Endodermal cell (in vitro differentiated cells): ENCODE measurements around the gene PLEKHA6. TPM values are rescaled to one million over a fixed set of nuclear protein-coding genes. Genes with fewer than 3 reads are reported as not detected.

ENCODE experiments used
- DNase-seq: peaks from one replicate; pipeline ENCODE4 v3.0.0-alpha.2; 2017
- H3K27ac ChIP-seq: 2 replicates; pipeline ENCODE4 v1.5.1; 2013; ENCODE audit warnings: mild to moderate bottlenecking, low read depth, low read length, moderate library complexity
- H3K27me3 ChIP-seq: 2 replicates; pipeline ENCODE4 v1.6.1; 2013; ENCODE audit warnings: mild to moderate bottlenecking, low read length, moderate library complexity; ENCODE audit not compliant: insufficient read depth, control insufficient read depth, poor library complexity, severe bottlenecking
- H3K36me3 ChIP-seq: 2 replicates; pipeline ENCODE4 v1.7.0; 2013; ENCODE audit warnings: mild to moderate bottlenecking, low read length, moderate library complexity; ENCODE audit not compliant: control insufficient read depth, insufficient read depth
- H3K4me1 ChIP-seq: one replicate; pipeline ENCODE4 v1.7.0; 2013; ENCODE audit warnings: low read length; ENCODE audit not compliant: control insufficient read depth, insufficient read depth
- H3K4me3 ChIP-seq: 2 replicates; pipeline ENCODE4 v1.5.1; 2013; ENCODE audit warnings: mild to moderate bottlenecking, low read length, moderate library complexity
- H3K9ac ChIP-seq: 2 replicates; pipeline ENCODE4 v1.6.1; 2013; ENCODE audit warnings: mild to moderate bottlenecking, low read length, moderate library complexity; ENCODE audit not compliant: poor library complexity, severe bottlenecking; ENCODE audit errors: extremely low read depth
- H3K9me3 ChIP-seq: 2 replicates; pipeline ENCODE4 v1.6.1; 2013; ENCODE audit warnings: mild to moderate bottlenecking, low read length, moderate library complexity; ENCODE audit not compliant: control insufficient read depth
- H3K27ac Mint-ChIP-seq: 2 replicates; pipeline ENCODE4 v1.8.0; 2020; ENCODE audit warnings: mixed read lengths
- H3K27me3 Mint-ChIP-seq: 2 replicates; pipeline ENCODE4 v1.8.0; 2021; ENCODE audit warnings: mild to moderate bottlenecking, mixed read lengths; ENCODE audit not compliant: insufficient read depth
- H3K36me3 Mint-ChIP-seq: 2 replicates; pipeline ENCODE4 v1.8.0; 2020; ENCODE audit warnings: low read depth, mixed read lengths
- H3K4me1 Mint-ChIP-seq: 2 replicates; pipeline ENCODE4 v1.8.0; 2020; ENCODE audit warnings: mixed read lengths
- H3K4me3 Mint-ChIP-seq: 2 replicates; pipeline ENCODE4 v1.8.0; 2020; ENCODE audit warnings: mild to moderate bottlenecking, moderate library complexity, mixed read lengths
- H3K9me3 Mint-ChIP-seq: 2 replicates; pipeline ENCODE4 v1.8.0; 2020; ENCODE audit warnings: mild to moderate bottlenecking, mixed read lengths
- WGBS, 2 experiments: methylation state at CpG; one replicate each; pipeline versions ENCODE4 v1.1.5 to v1.1.7; 2013; ENCODE audit warnings: missing lambda C conversion rate in 2 of 2, mixed read lengths in 1 of 2; ENCODE audit not compliant: insufficient coverage in 1 of 2, insufficient read length in 1 of 2; 5-methylcytosine and 5-hydroxymethylcytosine counted together
- total RNA-seq, 2 donors: library from RNA; stranded (reverse); fragmentation: NEBNext Ultra II Directional in 1 of 2; extraction: Animal tissue kit (Norgen Biotek cat#: 25700) in 1 of 2; gene quantifications; 2 replicates in 1 of 2; 3 replicates in 1 of 2; pipeline ENCODE4 v1.2.1, GENCODE V29; 2021
- TF ChIP-seq, protein P1 (sequence below): fragments of 200-600 bp; sonication (generic); conservative IDR thresholded peaks from 2 replicates; pipeline ENCODE4 v1.5.0; 2021; ENCODE audit warnings: antibody characterized with exemption, mild to moderate bottlenecking

Gene PLEKHA6
- total RNA-seq, 2 donors from 2014 or later = 37.0 to 43.3 TPM

DNA sequence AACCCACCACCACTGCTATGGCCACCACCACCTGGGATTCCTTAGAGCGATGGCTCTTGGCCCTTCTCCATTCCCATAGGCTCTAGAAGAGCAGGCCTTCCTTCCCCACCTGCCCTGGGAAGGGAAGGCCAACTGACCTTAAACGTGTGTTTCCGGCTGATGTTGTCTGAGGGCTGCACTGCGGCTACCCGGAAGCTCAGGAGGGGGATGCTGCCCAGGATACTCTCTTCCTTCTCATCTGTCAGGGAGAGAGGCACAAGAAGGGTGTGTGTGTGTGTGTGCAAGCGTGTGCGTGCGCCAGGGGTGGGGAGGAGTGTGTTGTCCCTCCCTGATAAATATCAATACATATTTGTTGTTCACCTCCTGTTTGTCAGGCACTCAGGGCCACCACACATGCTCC lies 94.9 kb downstream of the PLEKHA6 start:
- TF ChIP-seq, protein P1, sequence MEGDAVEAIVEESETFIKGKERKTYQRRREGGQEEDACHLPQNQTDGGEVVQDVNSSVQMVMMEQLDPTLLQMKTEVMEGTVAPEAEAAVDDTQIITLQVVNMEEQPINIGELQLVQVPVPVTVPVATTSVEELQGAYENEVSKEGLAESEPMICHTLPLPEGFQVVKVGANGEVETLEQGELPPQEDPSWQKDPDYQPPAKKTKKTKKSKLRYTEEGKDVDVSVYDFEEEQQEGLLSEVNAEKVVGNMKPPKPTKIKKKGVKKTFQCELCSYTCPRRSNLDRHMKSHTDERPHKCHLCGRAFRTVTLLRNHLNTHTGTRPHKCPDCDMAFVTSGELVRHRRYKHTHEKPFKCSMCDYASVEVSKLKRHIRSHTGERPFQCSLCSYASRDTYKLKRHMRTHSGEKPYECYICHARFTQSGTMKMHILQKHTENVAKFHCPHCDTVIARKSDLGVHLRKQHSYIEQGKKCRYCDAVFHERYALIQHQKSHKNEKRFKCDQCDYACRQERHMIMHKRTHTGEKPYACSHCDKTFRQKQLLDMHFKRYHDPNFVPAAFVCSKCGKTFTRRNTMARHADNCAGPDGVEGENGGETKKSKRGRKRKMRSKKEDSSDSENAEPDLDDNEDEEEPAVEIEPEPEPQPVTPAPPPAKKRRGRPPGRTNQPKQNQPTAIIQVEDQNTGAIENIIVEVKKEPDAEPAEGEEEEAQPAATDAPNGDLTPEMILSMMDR = no peak
- Mint-ChIP-seq H3K4me1 (peaks cover 30% of the 10 kb centered on the region), H3K9me3 (no peaks in the 10 kb centered on the region), H3K4me3 (no peak overlapping the region), H3K36me3 (peaks cover 76% of the 10 kb centered on the region), H3K27me3 (no peaks in the 10 kb centered on the region), H3K27ac (no peak overlapping the region)
- 96 to 100% methylated on average over 1 to 7 of the region's 8 CpGs for WGBS, 2 experiments
- DNase-seq = no peak
- Histone ChIP-seq H3K27ac (no peak overlapping the region), H3K36me3 (peaks cover 12% of the 10 kb centered on the region), H3K9me3 (no peaks in the 10 kb centered on the region), H3K4me3 (no peak overlapping the region), H3K9ac (no peak overlapping the region), H3K27me3 (no peaks in the 10 kb centered on the region), H3K4me1 (peaks cover 9% of the 10 kb centered on the region)

DNA sequence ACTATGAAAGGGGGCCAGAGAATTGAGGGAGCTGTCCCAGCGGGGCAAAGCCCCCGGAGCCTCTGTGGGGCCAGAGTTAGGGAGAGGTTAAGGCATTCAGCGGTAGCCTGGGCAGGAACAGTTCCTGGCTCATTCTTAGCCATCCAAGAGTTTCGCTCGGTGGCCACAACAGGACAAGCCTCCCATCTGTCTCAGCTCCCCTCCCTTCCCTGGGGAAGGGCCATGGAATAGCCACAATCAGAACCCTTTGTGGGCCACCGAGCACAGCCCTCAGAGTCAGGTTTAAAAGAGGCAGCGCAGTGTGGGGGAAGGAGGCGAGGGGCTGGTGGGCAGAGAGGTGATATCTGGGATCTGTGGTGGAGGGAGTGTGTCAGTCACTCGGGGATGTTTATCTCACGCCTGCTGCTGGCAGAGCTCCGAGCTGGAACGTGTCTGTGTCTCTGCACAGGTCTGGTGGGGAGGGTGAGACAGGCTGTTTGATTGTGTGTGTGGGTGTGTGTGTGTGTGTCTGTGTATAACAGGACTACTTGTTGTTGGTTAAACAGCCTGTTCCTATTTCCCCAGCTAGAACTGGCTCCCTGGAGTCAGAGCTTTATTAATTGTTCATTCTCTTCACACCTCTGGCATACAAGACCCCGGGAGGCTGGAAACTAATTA lies 96.3 kb downstream of the PLEKHA6 start:
- Mint-ChIP-seq H3K36me3 (peaks cover 84% of the 10 kb centered on the region), H3K4me1 (peaks cover 31% of the 10 kb centered on the region), H3K9me3 (no peaks in the 10 kb centered on the region), H3K27ac (peak overlapping the region; percentile 75), H3K27me3 (no peaks in the 10 kb centered on the region), H3K4me3 (no peak overlapping the region)
- no peak overlapping the region for H3K4me3 ChIP-seq
- no peaks in the 10 kb centered on the region for H3K9me3 ChIP-seq
- H3K27ac ChIP-seq = peak overlapping the region; percentile 82
- H3K9ac ChIP-seq = no peak overlapping the region
- TF ChIP-seq, protein P1 = no peak
- H3K4me1 ChIP-seq = peaks cover 9% of the 10 kb centered on the region
- DNase-seq = no peak
- peaks cover 18% of the 10 kb centered on the region for H3K36me3 ChIP-seq
- WGBS, 2 experiments = 76 to 86% methylated on average over 3 to 13 of the region's 13 CpGs
- no peaks in the 10 kb centered on the region for H3K27me3 ChIP-seq

DNA sequence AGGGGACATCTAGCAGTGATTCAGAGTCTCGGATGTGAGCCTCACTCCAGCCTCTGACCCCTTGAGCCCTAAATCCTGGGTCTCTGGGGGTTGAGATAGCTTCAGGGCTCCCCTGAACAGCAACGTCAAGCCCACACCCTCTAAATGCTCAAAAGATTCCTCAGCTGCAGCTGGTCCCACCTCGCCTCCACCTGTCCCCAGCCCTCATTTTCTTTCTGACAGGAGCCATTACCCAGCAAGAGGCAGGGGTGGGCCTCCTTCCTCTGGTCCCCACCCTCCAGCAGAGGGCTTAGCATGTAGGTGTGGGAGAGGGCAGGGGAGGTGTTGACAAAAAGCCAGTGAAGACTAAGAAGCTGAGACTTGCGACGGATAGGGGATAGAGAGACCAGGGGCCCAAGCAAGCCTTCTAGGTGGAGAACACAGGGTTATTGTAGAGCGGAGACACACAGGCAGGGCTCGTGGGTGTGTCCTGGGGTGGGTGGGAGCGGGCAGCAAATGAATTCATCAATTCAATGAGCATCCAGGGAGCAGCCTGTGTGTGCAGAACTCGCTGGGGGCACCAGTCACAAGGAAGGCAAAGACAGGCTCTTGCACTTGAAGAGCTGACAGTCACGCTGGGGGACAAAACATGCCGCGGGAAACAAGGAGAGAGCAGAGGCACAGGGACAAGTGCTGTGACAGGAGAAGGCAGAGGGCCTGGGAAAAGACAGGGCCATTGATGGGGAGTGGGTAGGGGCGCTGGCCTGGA lies 97.0 kb downstream of the PLEKHA6 start:
- Histone ChIP-seq H3K4me3 (no peak overlapping the region), H3K4me1 (peaks cover 9% of the 10 kb centered on the region), H3K9ac (no peak overlapping the region), H3K36me3 (peaks cover 18% of the 10 kb centered on the region), H3K27me3 (no peaks in the 10 kb centered on the region), H3K9me3 (no peaks in the 10 kb centered on the region), H3K27ac (peak overlapping the region; percentile 82)
- TF ChIP-seq, protein P1 = no peak
- H3K4me3 Mint-ChIP-seq = no peak overlapping the region
- H3K27ac Mint-ChIP-seq = no peak overlapping the region
- DNase-seq = no peak
- H3K36me3 Mint-ChIP-seq = peaks cover 89% of the 10 kb centered on the region
- 81 to 90% methylated on average over 8 to 13 of the region's 13 CpGs for WGBS, 2 experiments
- no peaks in the 10 kb centered on the region for H3K9me3 Mint-ChIP-seq
- H3K27me3 Mint-ChIP-seq = no peaks in the 10 kb centered on the region
- H3K4me1 Mint-ChIP-seq = peaks cover 31% of the 10 kb centered on the region
